HUES6 (cell line): ENCODE measurements around the gene TBX10.

Source experiments
- H3K27ac ChIP-seq: 2 replicates; pipeline ENCODE4 v1.7.0; 2013; ENCODE audit warnings: low read depth, mild to moderate bottlenecking, low read length, inconsistent platforms
- H3K27me3 ChIP-seq: 2 replicates; pipeline ENCODE4 v1.6.1; 2013; ENCODE audit warnings: low read length; ENCODE audit not compliant: control insufficient read depth, insufficient read depth
- H3K36me3 ChIP-seq: 2 replicates; pipeline ENCODE4 v1.6.1; 2013; ENCODE audit warnings: low read length; ENCODE audit not compliant: control insufficient read depth, insufficient read depth
- H3K4me1 ChIP-seq: 2 replicates; pipeline ENCODE4 v1.6.1; 2013; ENCODE audit warnings: low read length; ENCODE audit not compliant: control insufficient read depth, insufficient read depth
- H3K4me3 ChIP-seq: 2 replicates; pipeline ENCODE4 v1.5.1; 2013; ENCODE audit warnings: low read depth, low read length
- H3K9ac ChIP-seq: one replicate; pipeline ENCODE4 v1.6.1; 2013; ENCODE audit warnings: mild to moderate bottlenecking, low read length
- H3K9me3 ChIP-seq: 2 replicates; pipeline ENCODE4 v1.6.1; 2013; ENCODE audit warnings: low read depth, low read length; ENCODE audit not compliant: control insufficient read depth, insufficient read depth

The TBX10 gene

DNA sequence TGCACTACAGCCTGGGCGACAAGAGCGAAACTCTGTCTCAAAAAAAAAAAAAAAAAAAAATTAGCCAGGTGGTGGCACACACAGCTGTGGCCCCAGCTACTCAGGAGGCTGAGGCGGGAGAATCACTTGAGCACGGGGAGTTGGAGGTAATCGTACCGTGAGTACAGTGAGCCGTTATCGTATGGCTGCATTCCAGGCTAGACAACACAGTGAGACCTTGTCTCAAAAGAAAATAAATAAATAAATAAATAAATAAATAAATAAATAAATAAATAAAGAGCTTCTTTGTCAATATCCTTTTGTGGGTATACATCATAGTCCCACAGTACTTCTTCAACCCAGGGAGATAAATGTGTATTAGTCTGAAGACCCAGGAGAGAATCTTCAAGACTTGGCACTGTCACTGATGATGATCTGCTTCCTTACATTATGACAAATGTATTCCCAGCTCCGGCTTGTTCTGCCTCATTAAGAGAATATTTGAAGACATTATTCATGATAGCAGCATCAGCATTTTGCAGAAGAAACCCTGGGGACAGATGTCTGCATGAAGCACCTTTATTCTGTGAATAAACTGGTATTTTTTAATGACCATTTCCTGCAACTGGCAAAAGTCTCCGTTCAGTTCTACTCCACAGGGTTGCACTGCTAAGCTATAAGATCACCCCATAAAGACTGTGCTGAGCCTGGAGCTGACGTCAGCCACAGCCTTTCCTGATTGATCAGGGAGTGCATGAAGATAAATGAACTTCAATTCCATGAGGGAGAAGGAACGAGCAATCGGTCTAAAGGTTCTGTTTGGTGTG is 12.6 kb upstream of the TBX10 start:
- Histone ChIP-seq H3K9ac (no peak overlapping the region), H3K4me3 (no peak overlapping the region), H3K27ac (no peak overlapping the region), H3K9me3 (peaks cover 19% of the 10 kb centered on the region), H3K27me3 (no peaks in the 10 kb centered on the region), H3K36me3 (no peaks in the 10 kb centered on the region), H3K4me1 (no peaks in the 10 kb centered on the region)

- Histone ChIP-seq H3K27ac (no peak overlapping the region), H3K4me3 (no peak overlapping the region), H3K9me3 (no peaks in the 10 kb centered on the region), H3K4me1 (no peaks in the 10 kb centered on the region), H3K27me3 (no peaks in the 10 kb centered on the region; the same call in 1 of the 2 replicates), H3K9ac (no peak overlapping the region), H3K36me3 (no peaks in the 10 kb centered on the region)
Observed at GRCh38 chr11:67649634-67650510, 10.3 kb upstream of the TBX10 start.

- Histone ChIP-seq H3K27me3 (no peaks in the 10 kb centered on the region; the same call in 1 of the 2 replicates), H3K9me3 (no peaks in the 10 kb centered on the region), H3K9ac (no peak overlapping the region), H3K4me3 (no peak overlapping the region), H3K4me1 (no peaks in the 10 kb centered on the region), H3K36me3 (no peaks in the 10 kb centered on the region), H3K27ac (no peak overlapping the region)
Observed at GRCh38 chr11:67648796-67649613, 9.4 kb upstream of the TBX10 start.

DNA sequence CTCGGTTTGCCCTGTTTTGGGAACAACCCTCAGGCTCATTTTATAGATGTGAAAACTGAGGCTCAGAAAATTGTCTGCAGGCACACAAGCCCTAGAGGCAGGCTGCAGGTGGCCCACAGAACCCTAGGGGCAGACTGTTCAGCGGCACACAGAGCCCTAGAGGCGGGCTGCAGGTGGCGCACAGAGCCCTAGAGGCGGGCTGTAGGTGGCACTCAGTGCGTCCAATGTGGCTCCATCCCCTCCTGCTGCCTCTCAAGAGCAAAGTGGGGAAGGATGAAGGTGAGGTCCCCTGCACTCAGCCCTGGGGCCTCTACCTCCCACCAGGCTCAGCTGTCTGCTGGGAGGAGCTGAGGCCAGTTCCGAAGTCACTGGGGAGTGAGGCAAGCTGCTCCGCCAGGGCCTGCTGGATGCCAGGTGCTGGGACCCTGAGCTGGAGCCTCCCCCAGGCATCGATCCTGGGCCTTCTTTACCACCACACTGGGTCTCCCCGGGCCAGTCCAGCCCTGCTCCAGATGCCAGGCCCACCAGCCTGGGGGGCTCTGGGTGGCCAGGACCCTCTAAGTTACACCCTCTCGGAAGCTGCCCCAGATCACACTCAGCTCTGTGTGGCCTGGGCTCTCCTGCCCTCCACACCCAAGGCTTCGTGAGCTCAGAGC is 8.7 kb upstream of the TBX10 start:
- Histone ChIP-seq H3K27ac (no peak overlapping the region), H3K4me1 (no peaks in the 10 kb centered on the region), H3K27me3 (no peaks in the 10 kb centered on the region; the same call in 1 of the 2 replicates), H3K9me3 (no peaks in the 10 kb centered on the region), H3K9ac (no peak overlapping the region), H3K36me3 (no peaks in the 10 kb centered on the region), H3K4me3 (no peak overlapping the region)

GRCh38 chr11:67647471-67647870 is 7.9 kb upstream of the TBX10 start:
- no peak overlapping the region for H3K27ac ChIP-seq
- H3K9ac ChIP-seq: no peak overlapping the region
- H3K9me3 ChIP-seq: no peaks in the 10 kb centered on the region

GRCh38 chr11:67646535-67647336 is 7.2 kb upstream of the TBX10 start:
- Histone ChIP-seq H3K9ac (no peak overlapping the region), H3K4me3 (no peak overlapping the region), H3K4me1 (no peaks in the 10 kb centered on the region), H3K9me3 (no peaks in the 10 kb centered on the region), H3K27ac (no peak overlapping the region), H3K36me3 (no peaks in the 10 kb centered on the region), H3K27me3 (peaks cover 9% of the 10 kb centered on the region; the same call in 1 of the 2 replicates)

More at GRCh38 chr11:67647471-67647870, 7.9 kb upstream of the TBX10 start:
- Histone ChIP-seq H3K27me3 (peaks cover 2% of the 10 kb centered on the region; the same call in 1 of the 2 replicates), H3K36me3 (no peaks in the 10 kb centered on the region), H3K4me3 (no peak overlapping the region), H3K4me1 (no peaks in the 10 kb centered on the region)

- Histone ChIP-seq H3K27ac (no peak overlapping the region), H3K27me3 (peaks cover 17% of the 10 kb centered on the region), H3K9me3 (no peaks in the 10 kb centered on the region), H3K4me3 (no peak overlapping the region), H3K9ac (no peak overlapping the region), H3K36me3 (no peaks in the 10 kb centered on the region), H3K4me1 (no peaks in the 10 kb centered on the region)
Observed at GRCh38 chr11:67645521-67646461, 6.2 kb upstream of the TBX10 start.

DNA sequence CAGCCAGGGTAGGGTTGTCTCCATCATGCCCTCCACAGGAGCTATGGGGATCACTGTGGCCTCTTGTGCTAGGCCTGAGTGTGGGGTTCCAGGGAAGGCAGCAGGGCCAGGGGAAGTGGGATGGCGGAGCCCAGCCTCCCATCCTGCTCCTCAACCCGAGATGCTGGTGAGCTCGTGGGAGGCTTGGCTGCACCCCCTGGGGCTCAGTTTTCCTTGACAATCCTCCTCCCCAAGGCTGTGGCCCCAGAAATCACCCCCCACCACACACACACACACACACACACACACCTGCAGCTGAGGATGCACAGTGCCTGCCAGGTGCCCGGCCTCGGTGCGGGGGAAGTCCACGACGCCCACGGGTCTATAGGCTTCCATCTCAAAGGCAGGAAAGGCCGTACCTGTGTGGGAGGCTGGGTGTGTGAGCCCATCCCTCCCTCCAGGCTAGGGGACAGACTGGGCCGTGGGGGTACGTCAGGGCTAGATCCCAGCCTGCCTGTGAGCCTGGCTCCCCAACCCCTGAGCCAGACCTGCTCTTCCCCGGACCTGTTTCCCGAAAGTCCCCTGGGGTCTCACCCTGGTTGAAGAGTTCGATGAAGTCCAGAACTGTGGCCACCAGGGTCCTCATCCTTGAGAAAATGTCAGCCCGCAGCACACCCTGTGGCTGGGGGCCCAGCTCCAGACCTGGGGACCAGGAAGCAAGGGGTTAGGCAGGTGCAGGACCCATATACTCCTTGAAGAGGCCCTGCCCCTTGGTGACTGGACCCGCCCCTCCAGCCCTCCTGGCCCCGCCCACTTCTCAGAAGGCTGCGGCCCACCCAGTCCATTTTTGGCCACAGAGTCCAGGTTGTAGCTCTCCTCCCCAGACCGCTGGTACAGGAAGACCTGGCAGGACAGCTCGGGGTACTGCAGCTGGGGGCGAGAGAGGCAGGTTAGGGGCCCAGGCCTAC is 5.2 kb upstream of the TBX10 start:
- H3K4me1 ChIP-seq: no peaks in the 10 kb centered on the region
- H3K9ac ChIP-seq: no peak overlapping the region
- peaks cover 27% of the 10 kb centered on the region for H3K27me3 ChIP-seq
- no peaks in the 10 kb centered on the region for H3K9me3 ChIP-seq
- H3K4me3 ChIP-seq: no peak overlapping the region
- no peaks in the 10 kb centered on the region for H3K36me3 ChIP-seq
- no peak overlapping the region for H3K27ac ChIP-seq
